HepG2 (cell line): ENCODE results near the gene PLEKHN1. TPM values are rescaled to one million over a fixed set of nuclear protein-coding genes. Genes with fewer than 3 reads are reported as not detected.

Source experiments
- ATAC-seq: fragments of 200-7000 bp; cut with Tn5 transposase; 3 replicates; pipeline ENCODE4 v1.9.1; 2020; ENCODE audit warnings: mild to moderate bottlenecking, moderate library complexity
- BruUV-seq: library from RNA; stranded (reverse); fragments of 400-500 nt; replicated peaks from 2 replicates; lab custom pipeline; 2021; lab: Mats Ljungman, UMichigan
- CTCF ChIA-PET: fragments of 300-600 bp; formaldehyde crosslinking; extraction: SDS; loops from one replicate; lab custom pipeline; 2021; ENCODE audit warnings: low total read pairs, inconsistent platforms, low intra/inter-chr PET ratio; lab: Yijun Ruan, JAX
- POLR2A ChIA-PET: fragments of 350-600 bp; sonication (Branson Sonifier 250); formaldehyde crosslinking; loops from one replicate; lab custom pipeline; 2020; ENCODE audit warnings: antibody characterized with exemption, inconsistent platforms; lab: Yijun Ruan, JAX
- DNase-seq: peaks from one replicate; pipeline ENCODE4 v3.0.0-alpha.2; 2015; ENCODE audit warnings: low spot score
- FAIRE-seq: peaks from 3 replicates; lab custom pipeline; 2011; peaks lifted over from hg19 to GRCh38; lab: Jason Lieb, UNC
- H2AFZ ChIP-seq: one replicate; pipeline ENCODE4 v1.6.1; 2011; ENCODE audit warnings: low read length, inconsistent platforms
- H3K27ac ChIP-seq: fragments of 300-600 bp; 3 replicates; pipeline ENCODE4 v1.8.0; 2011; ENCODE audit warnings: mixed run types, mild to moderate bottlenecking, mixed read lengths, low read length, inconsistent platforms; ENCODE audit not compliant: insufficient read depth; ENCODE audit errors: extremely low read length
- H3K27me3 ChIP-seq, 2 experiments: fragments of 200-600 bp in 1 of 2; 2 replicates in 1 of 2; 3 replicates in 1 of 2; pipeline versions ENCODE4 v1.6.0 to v1.8.0; 2011; ENCODE audit warnings: low read length in 2 of 2, mild to moderate bottlenecking in 2 of 2, moderate library complexity in 2 of 2, inconsistent platforms in 1 of 2; ENCODE audit not compliant: insufficient read depth in 2 of 2, control insufficient read depth in 1 of 2
- H3K36me3 ChIP-seq, 2 experiments: fragments of 200-600 bp in 1 of 2; replicated peaks in 1 of 2; 2 replicates in 1 of 2; 3 replicates in 1 of 2; pipeline versions ENCODE4 v1.5.1 to v1.8.0; 2011; ENCODE audit warnings: low read length in 2 of 2, inconsistent platforms in 1 of 2; ENCODE audit not compliant: insufficient read depth in 2 of 2, control insufficient read depth in 1 of 2
- H3K4me1 ChIP-seq: 2 replicates; pipeline ENCODE4 v1.5.1; 2012; ENCODE audit warnings: low read length, inconsistent platforms; ENCODE audit not compliant: insufficient read depth
- H3K4me2 ChIP-seq: 2 replicates; pipeline ENCODE4 v1.6.0; 2011; ENCODE audit warnings: low read depth, low read length, inconsistent platforms
- H3K4me3 ChIP-seq, 3 experiments: fragments of 200-600 bp in 1 of 3; sonication (generic), shearing (Covaris generic) in 1 of 3; replicated peaks in 1 of 3; 2 replicates each; pipeline ENCODE4 v1.5.1; 2011 to 2016; ENCODE audit warnings: low read length in 3 of 3, inconsistent platforms in 2 of 3, low read depth in 2 of 3, mild to moderate bottlenecking in 2 of 3, control low read depth in 1 of 3, mixed read lengths in 1 of 3; ENCODE audit not compliant: insufficient read depth in 1 of 3
- H3K79me2 ChIP-seq: one replicate; pipeline ENCODE4 v1.6.1; 2011; ENCODE audit warnings: low read length, inconsistent platforms; ENCODE audit not compliant: insufficient read depth
- H3K9ac ChIP-seq: 2 replicates; pipeline ENCODE4 v1.6.0; 2011; ENCODE audit warnings: mild to moderate bottlenecking, low read depth, low read length, inconsistent platforms; ENCODE audit not compliant: insufficient read depth
- H3K9me3 ChIP-seq: 2 replicates; pipeline ENCODE4 v1.5.1; 2012; ENCODE audit warnings: mild to moderate bottlenecking, low read length
- H4K20me1 ChIP-seq: 2 replicates; pipeline ENCODE4 v1.6.0; 2011; ENCODE audit warnings: inconsistent platforms, mild to moderate bottlenecking, low read length, moderate library complexity; ENCODE audit not compliant: insufficient read depth
- FOSL1 ChIP-seq: sonication (generic); formaldehyde crosslinking; IDR thresholded peaks from 2 replicates; pipeline ENCODE4 v1.9.0; 2021; ENCODE audit warnings: missing genetic modification reagents, borderline replicate concordance
- FOXK2 ChIP-seq: fragments of 450-650 bp; IDR thresholded peaks from 2 replicates; pipeline ENCODE4 v1.6.1; 2016
- IKZF4 ChIP-seq: sonication (generic); formaldehyde crosslinking; IDR thresholded peaks from 2 replicates; pipeline ENCODE4 v1.5.1; 2020; ENCODE audit warnings: borderline replicate concordance, mild to moderate bottlenecking, low read depth, missing genetic modification reagents; ENCODE audit errors: not compliant biosample characterization
- NFE2 ChIP-seq: sonication (generic); formaldehyde crosslinking; IDR thresholded peaks from 2 replicates; pipeline ENCODE4 v1.4.0; 2020; ENCODE audit warnings: missing genetic modification reagents
- NR2F6 ChIP-seq, 2 experiments: IDR thresholded peaks; 2 replicates each; pipeline ENCODE4 v1.6.1; 2016; ENCODE audit warnings: antibody characterized with exemption in 1 of 2, mild to moderate bottlenecking in 1 of 2
- ONECUT2 ChIP-seq: sonication (generic); formaldehyde crosslinking; IDR thresholded peaks from 2 replicates; pipeline ENCODE4 v1.4.0; 2020; ENCODE audit warnings: missing genetic modification reagents
- POLR2A ChIP-seq, 2 experiments: IDR thresholded peaks; 2 replicates each; pipeline ENCODE4 v1.6.1; 2011; ENCODE audit warnings: low read depth in 2 of 2, low read length in 2 of 2, mild to moderate bottlenecking in 1 of 2, moderate library complexity in 1 of 2; ENCODE audit not compliant: insufficient read depth in 1 of 2
- SMARCC2 ChIP-seq: fragments of 450-650 bp; IDR thresholded peaks from 2 replicates; pipeline ENCODE4 v1.6.1; 2017; ENCODE audit warnings: antibody characterized with exemption, mild to moderate bottlenecking
- XBP1 ChIP-seq: sonication (generic); formaldehyde crosslinking; IDR thresholded peaks from 2 replicates; pipeline ENCODE4 v1.5.0; 2020; ENCODE audit warnings: missing genetic modification reagents
- ZBTB4 ChIP-seq: sonication (generic); formaldehyde crosslinking; IDR thresholded peaks from 2 replicates; pipeline ENCODE4 v1.4.0; 2020; ENCODE audit warnings: missing genetic modification reagents, mild to moderate bottlenecking, borderline replicate concordance
- ZBTB44 ChIP-seq: sonication (generic); formaldehyde crosslinking; IDR thresholded peaks from 2 replicates; pipeline ENCODE4 v1.4.0; 2020; ENCODE audit warnings: missing genetic modification reagents
- ZKSCAN8 ChIP-seq: IDR thresholded peaks from 2 replicates; pipeline ENCODE4 v1.6.1; 2016; ENCODE audit warnings: borderline replicate concordance, missing genetic modification reagents, missing compliant biosample characterization
- ZNF230 ChIP-seq: sonication (generic); formaldehyde crosslinking; IDR thresholded peaks from 2 replicates; pipeline ENCODE4 v1.4.0; 2020; ENCODE audit warnings: mild to moderate bottlenecking, missing genetic modification reagents
- ZNF263 ChIP-seq: sonication (generic); formaldehyde crosslinking; IDR thresholded peaks from 2 replicates; pipeline ENCODE4 v1.4.0; 2020; ENCODE audit warnings: missing genetic modification reagents
- ZNF280B ChIP-seq: sonication (generic); formaldehyde crosslinking; IDR thresholded peaks from 2 replicates; pipeline ENCODE4 v1.5.0; 2020; ENCODE audit warnings: missing genetic modification reagents, mild to moderate bottlenecking, borderline replicate concordance
- ZNF350 ChIP-seq: sonication (generic); formaldehyde crosslinking; IDR thresholded peaks from 2 replicates; pipeline ENCODE4 v1.4.0; 2020; ENCODE audit warnings: mild to moderate bottlenecking, low read depth, missing genetic modification reagents, borderline replicate concordance
- ZNF557 ChIP-seq: sonication (generic); formaldehyde crosslinking; IDR thresholded peaks from 2 replicates; pipeline ENCODE4 v1.4.0; 2020; ENCODE audit warnings: missing genetic modification reagents
- WGBS: methylation state at CpG from one replicate; pipeline ENCODE4 v1.1.6; 2017; ENCODE audit warnings: low lambda C conversion rate; 5-methylcytosine and 5-hydroxymethylcytosine counted together
- in situ Hi-C: cut with HindIII; loops from 2 replicates; pipeline ENCODE4 v1.10.0; 2017; ENCODE audit warnings: low pct_unique_long_range_greater_than_20kb; ENCODE audit not compliant: extremely low pct_ligation_motif_present
- intact Hi-C: fragments of 100-400 bp; cut with micrococcal nuclease; formaldehyde crosslinking; loops from one replicate; pipeline ENCODE4 v1.10.0; 2022; ENCODE audit not compliant: unreplicated experiment
- polyA plus RNA-seq, 8 experiments: library from polyadenylated mRNA; depleted of rRNA in 3 of 8; stranded (reverse) in 7 of 8; unstranded in 1 of 8; fragments of >200 nt; fragmentation: Illumina TruSeq in 4 of 8; extraction: Trizol in 4 of 8; gene quantifications; 2 replicates each; pipeline versions ENCODE4 v1.2.1 to v1.2.3, GENCODE V29; 2011 to 2016; ENCODE audit warnings: low read depth in 4 of 8, missing spikeins in 1 of 8, mixed read lengths in 1 of 8; ENCODE audit not compliant: insufficient read depth in 1 of 8
- total RNA-seq, 5 experiments: library from RNA; depleted of rRNA; stranded (reverse); fragments of >200 nt; fragmentation: Illumina TruSeq; extraction: Trizol; gene quantifications; 2 replicates each; pipeline ENCODE4 v1.2.3, GENCODE V29; 2016; ENCODE audit warnings: low read depth in 1 of 5

Gene PLEKHN1
- total and polyA plus RNA-seq, 2 of the 13 experiments (the other 11 are each of a cell fraction or from before 2014, with no cell fraction given) = 0.42 to 0.58 TPM

GRCh38 chr1:1006305-1007159, 40.2 kb downstream of the PLEKHN1 start:
- in situ Hi-C loops = no loop called here
- Histone ChIP-seq H3K4me2 (peak overlapping the region; percentile 87), H2AFZ (no peak overlapping the region), H3K9me3 (no peaks in the 10 kb centered on the region), H3K36me3 (no peaks in the 10 kb centered on the region), H3K4me1 (peaks cover 54% of the 10 kb centered on the region), H3K79me2 (peaks cover 6% of the 10 kb centered on the region), H4K20me1 (no peaks in the 10 kb centered on the region), H3K9ac (peak overlapping the region; percentile 77), H3K4me3 (peak overlapping the region; percentile 56 to 77 (median 70)), H3K27me3 (no peaks in the 10 kb centered on the region), H3K27ac (peak overlapping the region; percentile 88)
- BruUV-seq = TSS peak; percentile 64
- FAIRE-seq = peak; percentile 92
- POLR2A ChIA-PET = interaction anchor here (0.7 to 4.1 kb wide), 15 partner anchors 9 to 281 kb away, joined by 3 to 61 read pairs (median 4); partner anchors contain the start of genes AGRN and UBE2J2
- peak; percentile 94 for DNase-seq
- WGBS = 59% methylated on average over 16 of the region's 37 CpGs
- peak; percentile 72 for ATAC-seq
- CTCF ChIA-PET = no interaction called here
- intact Hi-C loops = loop anchor here (10.0 kb wide), 1 partner anchor 228 kb away; the partner anchor contains the start of genes B3GALT6 and SDF4
- peak; percentile 90; the same call in 1 of the 2 replicates for TF ChIP-seq XBP1 (CRISPR knock-in tag)
- peak; percentile 30; the same call in 1 of the 2 replicates for TF ChIP-seq NFE2
- peak; percentile 87 for TF ChIP-seq ZNF263
- TF ChIP-seq FOXK2 = peak; percentile 69; the same call in 1 of the 2 replicates
- peak; percentile 79 for TF ChIP-seq NR2F6 (IDR thresholded peaks at IDR 0.05)
- TF ChIP-seq NR2F6 (CRISPR knock-in tag; IDR thresholded peaks at IDR 0.05) = peak; percentile 89
- TF ChIP-seq POLR2A (IDR thresholded peaks at IDR 0.05; ENCODE audit: insufficient read depth in 1 of 2, low read depth in 2 of 2, low read length in 2 of 2) = peak in 1 of 2 experiments; percentile 71; a peak in 1 of 4 replicates
- TF ChIP-seq ZBTB4 (CRISPR knock-in tag) = peak; percentile 97; the same call in 1 of the 2 replicates
- TF ChIP-seq SMARCC2 = 0 out of 2 replicates have a peak, but pooled peaks have one; percentile 55
- peak; percentile 89; the same call in 1 of the 2 replicates for TF ChIP-seq ZKSCAN8
- TF ChIP-seq ZBTB44 = no peak
- TF ChIP-seq ONECUT2 (CRISPR knock-in tag) = 0 out of 2 replicates have a peak, but pooled peaks have one; percentile 37
- TF ChIP-seq IKZF4 (CRISPR knock-in tag) = peak; percentile 82
- TF ChIP-seq ZNF280B = 0 out of 2 replicates have a peak, but pooled peaks have one; percentile 19
- no peak for TF ChIP-seq ZNF557
- peak; percentile 95 for TF ChIP-seq FOSL1
- TF ChIP-seq ZNF350 (CRISPR knock-in tag) = peak; percentile 96
- peak; percentile 50; the same call in 1 of the 2 replicates for TF ChIP-seq ZNF230 (CRISPR knock-in tag)
